ENCODE measurements around the gene MRPL55.

- no peak for TF ChIP-seq POLR2AphosphoS5 (IDR thresholded peaks at IDR 0.05)
- TF ChIP-seq, protein P1, sequence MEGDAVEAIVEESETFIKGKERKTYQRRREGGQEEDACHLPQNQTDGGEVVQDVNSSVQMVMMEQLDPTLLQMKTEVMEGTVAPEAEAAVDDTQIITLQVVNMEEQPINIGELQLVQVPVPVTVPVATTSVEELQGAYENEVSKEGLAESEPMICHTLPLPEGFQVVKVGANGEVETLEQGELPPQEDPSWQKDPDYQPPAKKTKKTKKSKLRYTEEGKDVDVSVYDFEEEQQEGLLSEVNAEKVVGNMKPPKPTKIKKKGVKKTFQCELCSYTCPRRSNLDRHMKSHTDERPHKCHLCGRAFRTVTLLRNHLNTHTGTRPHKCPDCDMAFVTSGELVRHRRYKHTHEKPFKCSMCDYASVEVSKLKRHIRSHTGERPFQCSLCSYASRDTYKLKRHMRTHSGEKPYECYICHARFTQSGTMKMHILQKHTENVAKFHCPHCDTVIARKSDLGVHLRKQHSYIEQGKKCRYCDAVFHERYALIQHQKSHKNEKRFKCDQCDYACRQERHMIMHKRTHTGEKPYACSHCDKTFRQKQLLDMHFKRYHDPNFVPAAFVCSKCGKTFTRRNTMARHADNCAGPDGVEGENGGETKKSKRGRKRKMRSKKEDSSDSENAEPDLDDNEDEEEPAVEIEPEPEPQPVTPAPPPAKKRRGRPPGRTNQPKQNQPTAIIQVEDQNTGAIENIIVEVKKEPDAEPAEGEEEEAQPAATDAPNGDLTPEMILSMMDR (IDR thresholded peaks at IDR 0.05) = no peak
- no peak for TF ChIP-seq POLR2A (IDR thresholded peaks at IDR 0.05)
- no peak for TF ChIP-seq EP300 (IDR thresholded peaks at IDR 0.05)
Observed at GRCh38 chr1:228073061-228073856, 35.8 kb downstream of the MRPL55 start.

Measured in suprapubic skin (tissue), 4 donors.